Measurements from ENCODE around the gene THRAP3.
A peak's percentile ranks its signal among the peaks of the same experiment; 100 is the strongest.

The THRAP3 gene

GRCh38 chr1:36306210-36306901, 82.1 kb downstream of the THRAP3 start, which contains the start of gene SH3D21:
TSS of gene SH3D21 (plus strand) at chr1:36306368. CDS start at chr1:36306421, 53 bp downstream.
- peak; percentile 58 to 67 for DNase-seq
- TF ChIP-seq POLR2A (IDR thresholded peaks at IDR 0.05; ENCODE audit: low read length), result no peak
- TF ChIP-seq GATA1 (IDR thresholded peaks at IDR 0.05; ENCODE audit: low read depth, low read length), result no peak

GRCh38 chr1:36306902-36307456, 82.7 kb downstream of the THRAP3 start:
- TF ChIP-seq POLR2A (IDR thresholded peaks at IDR 0.05; ENCODE audit: low read length), result peak; percentile 48
- TF ChIP-seq GATA1 (IDR thresholded peaks at IDR 0.05; ENCODE audit: low read depth, low read length), result no peak
- peak; percentile 92 to 95 for DNase-seq

- no peak for DNase-seq
- no peak for TF ChIP-seq POLR2A (IDR thresholded peaks at IDR 0.05; ENCODE audit: low read length)
- no peak for TF ChIP-seq GATA1 (IDR thresholded peaks at IDR 0.05; ENCODE audit: low read depth, low read length)
Measured at GRCh38 chr1:36307601-36308330, 83.5 kb downstream of the THRAP3 start.

GRCh38 chr1:36309397-36309796, 85.2 kb downstream of the THRAP3 start:
- no peak for TF ChIP-seq POLR2A (IDR thresholded peaks at IDR 0.05; ENCODE audit: low read length)
- TF ChIP-seq GATA1 (IDR thresholded peaks at IDR 0.05; ENCODE audit: low read depth, low read length), result no peak
- no peak for DNase-seq

GRCh38 chr1:36320291-36320761, 96.1 kb downstream of the THRAP3 start:
- no peak for DNase-seq

GRCh38 chr1:36320767-36321118, 96.5 kb downstream of the THRAP3 start:
- TF ChIP-seq GATA1 (IDR thresholded peaks at IDR 0.05; ENCODE audit: low read depth, low read length) (no peak), POLR2A (IDR thresholded peaks at IDR 0.05; ENCODE audit: low read length) (no peak)
- no peak for DNase-seq

More at GRCh38 chr1:36320291-36320761, 96.1 kb downstream of the THRAP3 start:
- no peak for TF ChIP-seq GATA1 (IDR thresholded peaks at IDR 0.05; ENCODE audit: low read depth, low read length)
- TF ChIP-seq POLR2A (IDR thresholded peaks at IDR 0.05; ENCODE audit: low read length), result no peak

- TF ChIP-seq GATA1 (IDR thresholded peaks at IDR 0.05; ENCODE audit: low read depth, low read length) (no peak), POLR2A (IDR thresholded peaks at IDR 0.05; ENCODE audit: low read length) (no peak)
- DNase-seq, result peak in 1 of 2 experiments; percentile 15
Measured at GRCh38 chr1:36321119-36321951, 97.1 kb downstream of the THRAP3 start.

GRCh38 chr1:36322041-36322785, 98.0 kb downstream of the THRAP3 start:
- TF ChIP-seq POLR2A (IDR thresholded peaks at IDR 0.05; ENCODE audit: low read length), result no peak
- TF ChIP-seq GATA1 (IDR thresholded peaks at IDR 0.05; ENCODE audit: low read depth, low read length), result no peak
- DNase-seq, result no peak

GRCh38 chr1:36322786-36323635, 98.8 kb downstream of the THRAP3 start:
- no peak for DNase-seq

GRCh38 chr1:36323636-36324352, 99.6 kb downstream of the THRAP3 start, which contains the start of gene EVA1B:
TSS of gene EVA1B (minus strand) at chr1:36323645. CDS start at chr1:36323037, 608 bp downstream.
- DNase-seq, result no peak
- no peak for TF ChIP-seq GATA1 (IDR thresholded peaks at IDR 0.05; ENCODE audit: low read depth, low read length)
- no peak for TF ChIP-seq POLR2A (IDR thresholded peaks at IDR 0.05; ENCODE audit: low read length)

More at GRCh38 chr1:36322786-36323635, 98.8 kb downstream of the THRAP3 start:
- TF ChIP-seq POLR2A (IDR thresholded peaks at IDR 0.05; ENCODE audit: low read length), result no peak
- TF ChIP-seq GATA1 (IDR thresholded peaks at IDR 0.05; ENCODE audit: low read depth, low read length), result no peak

GRCh38 chr1:36324353-36324703, 100.1 kb downstream of the THRAP3 start:
- DNase-seq, result no peak
- TF ChIP-seq POLR2A (IDR thresholded peaks at IDR 0.05; ENCODE audit: low read length) (no peak), GATA1 (IDR thresholded peaks at IDR 0.05; ENCODE audit: low read depth, low read length) (no peak)
